Neuron (in vitro differentiated cells): ENCODE measurements around the gene LMAN1L.
A peak's percentile ranks its signal among the peaks of the same experiment; 100 is the strongest.

Experiments used
- H2AFZ ChIP-seq: one replicate; pipeline ENCODE4 v1.6.1; 2013; ENCODE audit warnings: low read depth, mild to moderate bottlenecking, inconsistent platforms, low read length, moderate library complexity
- H3K27me3 ChIP-seq: one replicate; pipeline ENCODE4 v1.6.1; 2013; ENCODE audit warnings: low read length; ENCODE audit not compliant: insufficient read depth
- H3K36me3 ChIP-seq: one replicate; pipeline ENCODE4 v1.6.1; 2013; ENCODE audit warnings: low read length; ENCODE audit not compliant: insufficient read depth
- H3K4me1 ChIP-seq: one replicate; pipeline ENCODE4 v1.6.1; 2013; ENCODE audit warnings: low read length; ENCODE audit not compliant: insufficient read depth
- H3K4me3 ChIP-seq: 2 replicates; pipeline ENCODE4 v1.5.1; 2013; ENCODE audit warnings: mild to moderate bottlenecking, low read length, moderate library complexity
- H3K9me3 ChIP-seq: one replicate; pipeline ENCODE4 v1.6.1; 2013; ENCODE audit warnings: low read length

Gene LMAN1L

DNA sequence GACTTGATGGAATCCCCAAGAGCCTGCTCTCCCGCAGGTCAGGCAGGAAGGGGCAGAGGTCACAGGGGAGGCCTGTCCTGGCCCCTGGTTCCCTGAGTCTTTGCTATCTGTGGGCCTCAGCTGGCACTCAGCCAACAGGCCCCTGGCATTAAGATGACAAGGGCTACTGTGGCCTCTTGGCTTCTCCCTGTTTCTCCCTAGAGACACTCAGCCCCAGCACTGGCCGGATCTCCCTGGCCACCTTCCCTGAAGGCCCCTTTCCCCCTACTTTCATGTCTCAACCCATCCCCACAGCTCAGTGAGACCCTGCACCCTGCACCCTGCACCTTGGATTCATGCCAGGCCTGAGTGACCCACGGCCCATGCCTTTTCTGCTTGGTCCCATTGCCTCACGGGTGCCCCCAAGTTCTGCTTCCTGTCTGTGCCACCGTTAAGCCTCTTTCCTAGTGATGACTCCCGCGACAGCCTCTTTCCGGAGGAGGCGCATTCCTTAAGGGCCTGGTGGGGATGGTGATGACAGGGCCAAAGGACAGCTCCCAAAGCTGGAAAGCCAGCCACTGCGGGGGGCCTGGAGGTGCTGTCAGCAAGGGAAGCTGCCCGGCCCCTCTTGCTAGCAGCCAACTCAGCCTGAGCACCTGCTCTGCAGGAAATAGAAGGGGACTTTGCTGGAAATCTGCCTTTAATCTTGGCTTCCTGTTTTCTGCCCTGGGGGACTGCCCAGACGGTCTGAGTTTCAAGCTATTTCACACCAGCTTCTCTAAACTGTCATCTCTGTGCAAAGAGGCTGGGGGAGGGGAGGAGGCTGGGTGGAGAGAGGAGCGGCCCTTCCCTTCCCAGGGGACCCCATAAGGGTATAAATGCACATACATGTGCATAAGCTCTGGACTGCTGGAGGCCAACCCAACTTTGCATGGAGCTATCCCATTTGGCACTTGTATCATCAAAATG, 35.5 kb upstream of the LMAN1L start:
- Histone ChIP-seq H3K4me3 (no peak overlapping the region), H2AFZ (no peak overlapping the region), H3K4me1 (peaks cover 45% of the 10 kb centered on the region), H3K9me3 (no peaks in the 10 kb centered on the region), H3K36me3 (no peaks in the 10 kb centered on the region), H3K27me3 (no peaks in the 10 kb centered on the region)

DNA sequence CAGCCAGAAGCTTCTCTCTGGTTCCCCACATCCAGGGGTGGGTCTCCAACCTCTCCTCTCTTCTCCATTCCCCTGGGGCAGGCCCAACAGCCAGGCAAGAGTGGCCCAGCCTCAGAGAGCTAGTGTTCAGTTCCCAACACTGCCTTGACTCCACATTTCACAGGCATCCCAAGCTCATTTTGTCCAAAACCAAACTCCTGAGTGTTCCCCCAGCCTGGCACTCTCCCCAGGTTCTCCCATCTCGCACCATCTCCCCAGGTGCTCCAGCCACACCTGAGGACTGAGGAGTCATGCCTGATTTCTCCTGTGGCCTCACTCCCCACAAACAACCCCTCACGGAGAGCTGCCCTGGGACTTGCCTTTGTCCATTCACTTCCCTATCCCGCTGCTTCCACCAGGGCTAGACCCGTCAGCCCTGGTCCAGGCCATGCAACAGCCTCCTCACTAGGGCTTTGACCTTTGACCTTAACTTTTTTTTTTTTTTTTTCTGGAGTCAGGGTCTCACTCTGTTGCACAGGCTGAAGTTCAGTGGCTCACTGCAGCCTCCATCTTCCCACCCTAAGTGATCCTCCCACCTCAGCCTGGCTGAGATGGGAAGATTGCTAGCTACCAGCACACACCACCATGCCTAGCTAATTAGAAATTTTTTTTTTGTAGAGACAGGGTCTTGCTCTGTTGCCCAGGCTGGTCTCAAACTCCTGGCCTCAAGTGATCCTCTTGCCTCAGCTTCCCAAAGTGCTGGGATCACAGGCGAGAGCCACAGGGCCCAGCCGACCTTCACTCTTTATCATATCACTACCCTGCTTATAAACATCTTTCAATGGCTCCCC, 34.7 kb upstream of the LMAN1L start:
- Histone ChIP-seq H3K4me1 (peaks cover 50% of the 10 kb centered on the region), H3K9me3 (no peaks in the 10 kb centered on the region), H2AFZ (no peak overlapping the region), H3K4me3 (no peak overlapping the region), H3K27me3 (no peaks in the 10 kb centered on the region), H3K36me3 (no peaks in the 10 kb centered on the region)

DNA sequence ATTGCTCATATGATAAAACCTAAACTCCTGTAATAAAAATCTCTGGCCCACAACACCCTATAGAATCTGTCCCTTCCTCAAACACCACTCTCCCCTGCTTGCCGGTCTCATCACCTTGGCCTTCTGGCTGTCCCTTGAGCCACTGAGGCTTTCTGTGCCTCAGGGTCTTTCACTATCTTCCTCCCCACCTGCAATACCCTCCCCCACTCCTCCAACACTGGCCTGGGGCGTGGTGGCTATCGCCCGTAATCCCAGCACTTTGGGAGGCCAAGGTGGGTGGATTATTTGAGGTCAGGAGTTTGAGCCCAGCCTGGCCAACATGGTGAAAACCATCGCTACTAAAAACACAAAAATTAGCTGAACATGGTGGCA, 34.0 kb upstream of the LMAN1L start:
- Histone ChIP-seq H3K4me3 (no peak overlapping the region), H2AFZ (no peak overlapping the region), H3K4me1 (peaks cover 50% of the 10 kb centered on the region)

DNA sequence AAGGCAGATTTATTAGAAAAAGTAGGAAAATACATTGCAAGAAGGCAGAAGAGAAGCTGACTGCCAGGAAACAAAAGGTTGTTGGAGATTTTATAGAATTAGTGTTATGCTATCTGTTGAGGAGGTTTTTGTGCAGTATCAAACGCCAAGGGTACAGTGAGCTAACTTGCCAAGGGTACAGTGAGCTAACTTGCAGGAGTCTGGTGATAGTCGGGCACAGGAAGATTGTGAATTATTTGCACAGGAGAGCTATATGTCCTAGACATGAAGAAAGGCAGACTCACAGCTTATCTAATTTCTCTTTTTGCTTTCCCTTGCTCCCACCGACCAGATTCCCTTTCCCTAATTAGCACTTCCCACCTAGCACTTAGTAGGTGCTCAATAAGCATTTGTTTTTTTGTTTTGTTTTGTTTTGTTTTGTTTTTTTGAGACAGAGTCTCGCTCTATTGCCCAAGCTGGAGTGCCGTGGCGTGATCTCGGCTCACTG, 33.4 kb upstream of the LMAN1L start:
- Histone ChIP-seq H2AFZ (no peak overlapping the region), H3K36me3 (no peaks in the 10 kb centered on the region), H3K9me3 (no peaks in the 10 kb centered on the region), H3K27me3 (no peaks in the 10 kb centered on the region), H3K4me3 (no peak overlapping the region), H3K4me1 (peaks cover 50% of the 10 kb centered on the region)

More for the DNA sequence above, 34.0 kb upstream of the LMAN1L start:
- Histone ChIP-seq H3K36me3 (no peaks in the 10 kb centered on the region), H3K27me3 (no peaks in the 10 kb centered on the region), H3K9me3 (no peaks in the 10 kb centered on the region)

DNA sequence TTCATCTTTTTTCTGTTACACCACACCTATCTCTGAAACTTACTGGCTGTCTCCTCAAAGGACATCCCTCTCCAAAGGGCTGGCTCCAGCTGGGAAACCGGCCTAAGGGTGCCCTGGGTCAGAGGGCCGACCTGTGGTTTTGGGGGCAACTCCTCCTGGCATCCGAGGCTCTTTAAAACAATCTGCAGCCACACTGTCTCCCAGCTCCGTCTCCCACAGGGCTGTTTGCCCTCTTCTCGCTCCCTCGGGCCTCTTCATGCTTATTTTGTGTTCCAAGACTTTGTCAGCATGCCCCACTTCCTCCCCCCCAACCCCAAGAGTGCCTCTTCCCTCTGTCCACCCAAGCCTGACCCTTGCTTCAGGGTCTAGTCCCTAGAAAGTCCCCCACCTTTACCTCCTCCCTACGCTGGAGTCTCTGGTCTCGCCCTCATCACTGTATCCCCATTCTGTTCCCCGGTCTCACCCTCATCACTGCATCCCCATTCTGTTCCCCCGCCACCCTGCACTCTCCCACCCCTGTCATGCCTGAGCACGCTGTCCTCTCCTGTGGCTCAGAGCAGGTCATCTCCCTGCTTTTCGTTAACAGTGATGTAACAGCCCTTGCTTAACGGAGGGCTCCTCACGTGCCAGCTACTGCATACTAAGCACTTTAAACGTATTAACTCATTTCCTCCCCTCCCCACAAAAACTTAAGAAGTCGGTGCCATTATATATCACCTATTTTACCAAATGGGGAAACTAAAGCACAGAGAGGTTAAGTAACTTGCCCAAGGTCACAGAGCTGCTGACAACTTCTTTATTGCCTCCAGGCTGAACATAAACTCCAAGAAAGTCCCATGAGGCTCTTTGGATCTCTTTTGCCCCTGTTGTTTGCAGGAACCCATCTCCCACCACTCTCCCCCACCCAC, 31.9 kb upstream of the LMAN1L start:
- H3K4me3 ChIP-seq = peak overlapping the region; percentile 89
- H3K4me1 ChIP-seq = peaks cover 56% of the 10 kb centered on the region
- no peaks in the 10 kb centered on the region for H3K9me3 ChIP-seq

DNA sequence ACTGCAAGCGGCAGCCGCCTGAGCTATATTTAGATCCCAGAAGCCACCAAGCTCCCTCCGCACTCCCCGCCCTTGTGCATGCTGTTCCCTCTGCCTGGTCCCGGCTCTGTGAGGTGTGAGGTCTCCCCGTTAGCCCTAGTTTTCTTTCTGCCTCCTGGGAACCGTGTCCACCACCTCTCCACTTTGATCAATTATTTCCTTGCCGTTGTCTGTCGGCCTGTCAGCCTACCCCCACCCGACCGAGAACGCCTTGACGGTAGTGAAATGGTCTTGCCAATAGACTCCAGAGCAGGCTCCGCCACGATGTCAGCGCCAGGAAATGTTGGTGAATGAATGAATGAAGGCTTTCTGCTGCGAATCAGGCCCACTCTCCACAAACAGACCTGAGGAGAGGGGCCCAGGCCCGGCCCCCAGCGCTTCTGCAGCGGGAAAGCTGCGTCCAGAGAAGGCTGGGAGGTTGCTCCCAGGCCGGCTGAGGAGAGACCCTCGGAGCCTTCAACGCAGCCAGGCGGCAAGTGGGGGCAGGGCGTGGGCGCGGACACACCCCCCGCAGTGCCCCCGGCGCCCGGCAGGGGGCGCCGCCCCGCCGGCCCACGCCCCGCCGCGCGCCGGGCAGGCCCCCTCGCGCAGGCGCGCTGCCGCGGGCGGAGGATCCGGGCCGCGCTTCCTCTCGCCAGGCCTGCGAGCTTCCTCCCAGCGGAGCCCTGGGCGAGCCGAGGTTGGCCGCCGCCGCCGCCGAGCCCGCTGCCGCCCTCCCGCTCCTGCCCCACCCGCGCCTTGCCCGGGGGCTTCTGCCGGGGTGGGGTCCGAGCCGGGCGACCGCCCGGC, 31.0 kb upstream of the LMAN1L start, which contains the start of gene CSK:
CSK (plus strand) TSS at position 650 of the 828 bp plus-strand sequence. CDS start 16,218 bp downstream, outside the sequence.
- H3K4me1 ChIP-seq = peaks cover 54% of the 10 kb centered on the region
- H2AFZ ChIP-seq = peak within 1 kb of the TSS; percentile 44
- no peaks in the 10 kb centered on the region for H3K36me3 ChIP-seq
- peak within 1 kb of the TSS; percentile 89 for H3K4me3 ChIP-seq
- H3K27me3 ChIP-seq = no peaks in the 10 kb centered on the region
- no peaks in the 10 kb centered on the region for H3K9me3 ChIP-seq

More for the DNA sequence above, 31.9 kb upstream of the LMAN1L start:
- Histone ChIP-seq H3K27me3 (no peaks in the 10 kb centered on the region), H3K36me3 (no peaks in the 10 kb centered on the region), H2AFZ (no peak overlapping the region)

DNA sequence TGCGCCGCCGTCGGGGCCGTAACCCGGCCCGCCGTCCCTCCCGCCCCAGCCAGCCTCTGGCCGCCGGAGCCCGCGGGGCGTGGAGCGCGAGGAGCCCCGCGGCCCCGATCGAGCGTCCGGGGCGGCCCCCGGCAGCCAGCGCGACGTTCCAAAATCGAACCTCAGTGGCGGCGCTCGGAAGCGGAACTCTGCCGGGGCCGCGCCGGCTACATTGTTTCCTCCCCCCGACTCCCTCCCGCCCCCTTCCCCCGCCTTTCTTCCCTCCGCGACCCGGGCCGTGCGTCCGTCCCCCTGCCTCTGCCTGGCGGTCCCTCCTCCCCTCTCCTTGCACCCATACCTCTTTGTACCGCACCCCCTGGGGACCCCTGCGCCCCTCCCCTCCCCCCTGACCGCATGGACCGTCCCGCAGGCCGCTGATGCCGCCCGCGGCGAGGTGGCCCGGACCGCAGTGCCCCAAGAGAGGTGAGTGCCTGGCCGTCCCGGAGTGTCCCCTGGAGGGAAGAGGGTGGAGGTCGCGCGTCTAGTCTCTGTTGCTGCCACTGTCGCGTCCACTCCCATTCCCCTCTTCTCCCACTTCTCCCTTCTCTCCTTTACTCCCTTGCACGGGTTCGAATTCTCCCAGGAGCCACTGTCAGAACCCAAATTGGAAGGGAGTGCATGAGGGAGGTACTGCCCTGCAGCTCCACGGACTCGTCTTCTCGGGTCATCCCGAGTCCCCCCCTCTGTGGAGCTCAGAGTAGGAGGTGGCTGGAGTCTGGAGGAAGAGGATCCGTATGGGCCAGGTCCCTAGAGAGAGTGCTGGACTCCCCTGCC, 30.2 kb upstream of the LMAN1L start:
- H3K9me3 ChIP-seq = no peaks in the 10 kb centered on the region
- peaks cover 46% of the 10 kb centered on the region for H3K4me1 ChIP-seq
- no peak overlapping the region for H2AFZ ChIP-seq
- H3K36me3 ChIP-seq = no peaks in the 10 kb centered on the region
- H3K27me3 ChIP-seq = no peaks in the 10 kb centered on the region
- peak overlapping the region; percentile 89 for H3K4me3 ChIP-seq

DNA sequence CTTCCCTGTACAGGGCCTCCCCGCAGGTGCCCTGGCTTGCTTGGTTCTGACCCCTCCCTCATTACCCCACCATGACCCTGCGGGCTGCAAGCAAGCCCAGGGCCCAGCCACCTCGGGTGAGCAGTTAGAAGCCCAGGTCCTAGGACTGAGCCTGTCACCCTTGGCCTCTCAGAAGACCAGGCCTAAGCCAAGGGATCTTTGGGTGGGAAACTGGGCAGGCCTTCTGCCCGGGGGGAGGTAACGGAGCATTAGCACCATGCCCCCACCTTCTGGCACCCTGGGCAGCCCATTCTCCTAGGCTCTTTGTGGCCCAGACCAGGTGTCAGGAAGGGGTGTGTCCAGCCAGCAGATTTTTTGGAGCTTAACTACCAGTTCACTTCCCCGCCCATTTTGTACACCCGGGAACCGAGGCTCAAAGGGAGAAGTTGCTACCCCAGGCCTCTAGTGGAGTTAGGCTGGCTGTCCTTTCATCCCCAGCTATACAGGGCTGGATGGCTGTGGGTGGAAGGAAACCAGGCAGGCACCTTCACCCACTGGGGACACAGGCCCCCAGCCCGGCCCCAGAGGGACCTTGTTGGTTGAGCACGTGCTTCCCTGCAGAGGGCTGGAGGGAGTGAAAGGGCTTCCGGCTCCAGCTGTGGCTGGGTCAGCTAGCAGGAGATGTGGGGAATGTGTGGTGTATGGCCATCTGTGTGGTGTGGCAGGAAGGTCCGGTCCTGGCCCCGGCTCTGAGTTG, 29.4 kb upstream of the LMAN1L start:
- H3K4me3 ChIP-seq = peak overlapping the region; percentile 89
- peaks cover 46% of the 10 kb centered on the region for H3K4me1 ChIP-seq
- no peak overlapping the region for H2AFZ ChIP-seq
- no peaks in the 10 kb centered on the region for H3K36me3 ChIP-seq
- no peaks in the 10 kb centered on the region for H3K9me3 ChIP-seq
- H3K27me3 ChIP-seq = no peaks in the 10 kb centered on the region

DNA sequence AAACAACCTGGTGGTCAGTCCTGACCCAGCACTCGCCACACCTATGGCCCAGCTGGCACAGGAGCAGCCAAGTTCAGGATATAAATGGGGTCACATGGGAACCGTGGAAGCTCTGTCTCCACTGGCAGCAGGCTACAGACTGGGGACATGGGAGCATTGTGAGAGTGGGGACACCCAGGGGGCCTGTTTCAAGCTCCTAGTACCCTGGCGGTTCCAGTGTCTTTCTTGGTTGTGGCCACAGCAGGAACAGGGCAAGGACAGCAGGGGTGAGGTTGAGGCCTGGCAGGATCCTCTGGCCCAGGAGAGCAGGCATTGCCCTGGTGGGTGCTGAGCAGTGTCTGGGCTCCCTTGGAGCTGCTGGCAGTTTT, 28.8 kb upstream of the LMAN1L start:
- H3K4me3 ChIP-seq = peak overlapping the region; percentile 89
- no peak overlapping the region for H2AFZ ChIP-seq
- peaks cover 46% of the 10 kb centered on the region for H3K4me1 ChIP-seq
- no peaks in the 10 kb centered on the region for H3K27me3 ChIP-seq
- H3K36me3 ChIP-seq = no peaks in the 10 kb centered on the region
- no peaks in the 10 kb centered on the region for H3K9me3 ChIP-seq

DNA sequence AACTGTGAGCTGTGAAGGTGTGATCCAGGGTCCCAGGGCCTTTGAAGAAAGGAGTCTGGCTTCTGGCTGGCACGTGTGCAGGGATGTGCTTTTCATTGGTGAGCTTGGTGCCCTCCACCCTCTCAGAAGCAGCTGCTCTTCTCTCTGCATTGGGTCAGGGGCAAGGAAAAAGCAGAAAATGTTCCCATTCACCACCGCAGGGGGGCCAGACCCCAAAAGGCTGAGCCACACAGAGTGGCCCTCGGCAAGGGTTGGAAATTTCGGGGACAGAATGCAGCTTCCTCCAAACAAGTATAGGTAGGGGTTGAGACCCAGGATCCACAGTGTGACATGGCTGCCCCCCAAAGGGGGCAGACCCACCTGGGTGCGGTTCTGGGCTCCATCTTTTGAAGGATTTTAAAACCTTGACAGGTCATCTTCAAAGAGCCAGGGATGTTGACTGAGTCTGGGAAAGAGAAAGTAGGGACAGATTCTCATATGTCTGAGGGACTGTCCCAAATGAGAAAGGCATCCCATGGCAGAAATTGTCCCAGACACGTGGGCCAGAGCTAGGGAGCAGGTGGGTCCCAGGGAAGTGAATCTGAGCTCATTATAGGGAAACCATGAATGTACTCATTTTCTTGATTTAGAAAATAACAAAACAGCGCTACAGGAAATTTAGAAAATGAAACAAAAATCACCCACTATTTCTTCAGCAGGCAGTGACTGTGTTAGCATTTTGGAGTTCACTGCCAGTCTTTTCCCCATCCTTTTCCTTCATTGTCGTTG, 28.0 kb upstream of the LMAN1L start:
- H3K27me3 ChIP-seq = no peaks in the 10 kb centered on the region
- H3K9me3 ChIP-seq = no peaks in the 10 kb centered on the region
- no peak overlapping the region for H2AFZ ChIP-seq
- H3K36me3 ChIP-seq = no peaks in the 10 kb centered on the region
- peaks cover 46% of the 10 kb centered on the region for H3K4me1 ChIP-seq
- no peak overlapping the region for H3K4me3 ChIP-seq
